GM23338 (cell line): Measurements from ENCODE around the gene STARD3. TPM values are rescaled to one million over a fixed set of nuclear protein-coding genes. Genes with fewer than 3 reads are reported as not detected.

Source experiments
- ATAC-seq: fragments of 200-7000 bp; cut with Tn5 transposase; 3 replicates; pipeline ENCODE4 v1.9.1; 2020
- DNase-seq: peaks from one replicate; pipeline ENCODE4 v3.0.0-alpha.2; 2015; ENCODE audit warnings: low spot score
- H2AFZ ChIP-seq: fragments of 200-600 bp; sonication (generic); 2 replicates; pipeline ENCODE4 v1.8.0; 2016; ENCODE audit warnings: antibody characterized with exemption, mild to moderate bottlenecking, moderate library complexity
- H3F3A ChIP-seq: fragments of 200-600 bp; sonication (generic); replicated peaks from 2 replicates; pipeline ENCODE4 v1.8.0; 2017; ENCODE audit warnings: antibody characterized with exemption, mixed run types, low read depth
- H3K27ac ChIP-seq: fragments of 200-600 bp; sonication (generic); 2 replicates; pipeline ENCODE4 v1.6.1; 2016; ENCODE audit warnings: low read depth
- H3K27me3 ChIP-seq: fragments of 200-600 bp; sonication (generic); 2 replicates; pipeline ENCODE4 v1.8.0; 2016; ENCODE audit warnings: mild to moderate bottlenecking, mixed run types, moderate library complexity; ENCODE audit not compliant: insufficient read depth
- H3K36me3 ChIP-seq: fragments of 200-600 bp; sonication (generic); 2 replicates; pipeline ENCODE4 v1.8.0; 2016; ENCODE audit warnings: mild to moderate bottlenecking; ENCODE audit not compliant: insufficient read depth
- H3K4me1 ChIP-seq: fragments of 200-600 bp; sonication (generic); 2 replicates; pipeline ENCODE4 v1.8.0; 2016; ENCODE audit warnings: mild to moderate bottlenecking, moderate library complexity; ENCODE audit not compliant: insufficient read depth
- H3K4me2 ChIP-seq: fragments of 200-600 bp; sonication (generic); 2 replicates; pipeline ENCODE4 v1.7.1; 2017; ENCODE audit warnings: mixed run types
- H3K4me3 ChIP-seq: fragments of 200-600 bp; sonication (generic); 2 replicates; pipeline ENCODE4 v1.6.1; 2016; ENCODE audit warnings: mixed run types
- H3K79me2 ChIP-seq: fragments of 200-600 bp; sonication (generic); replicated peaks from 2 replicates; pipeline ENCODE4 v1.8.0; 2017; ENCODE audit warnings: mild to moderate bottlenecking; ENCODE audit not compliant: insufficient read depth
- H3K9me2 ChIP-seq: fragments of 200-600 bp; sonication (generic); 2 replicates; pipeline ENCODE4 v1.8.0; 2017; ENCODE audit not compliant: insufficient read depth
- H4K20me1 ChIP-seq: fragments of 200-600 bp; sonication (generic); replicated peaks from 2 replicates; pipeline ENCODE4 v1.8.0; 2017; ENCODE audit warnings: mild to moderate bottlenecking; ENCODE audit not compliant: insufficient read depth
- H3K27ac Mint-ChIP-seq: 2 replicates; pipeline ENCODE4 v1.8.0; 2020; ENCODE audit warnings: inconsistent platforms, mild to moderate bottlenecking, moderate library complexity, mixed read lengths
- H3K27me3 Mint-ChIP-seq: 3 replicates; pipeline ENCODE4 v1.8.0; 2022; ENCODE audit warnings: low read depth, mild to moderate bottlenecking, moderate library complexity, mixed read lengths, inconsistent platforms; ENCODE audit not compliant: insufficient read depth, poor library complexity
- H3K36me3 Mint-ChIP-seq: 3 replicates; pipeline ENCODE4 v1.8.0; 2021; ENCODE audit warnings: low read depth, mild to moderate bottlenecking, inconsistent platforms, moderate library complexity, mixed read lengths
- H3K4me1 Mint-ChIP-seq: 3 replicates; pipeline ENCODE4 v1.8.0; 2020; ENCODE audit warnings: mild to moderate bottlenecking, inconsistent platforms, mixed read lengths
- H3K4me3 Mint-ChIP-seq: 3 replicates; pipeline ENCODE4 v1.8.0; 2021; ENCODE audit warnings: moderate library complexity, mild to moderate bottlenecking, inconsistent platforms, mixed read lengths
- H3K9me3 Mint-ChIP-seq: 3 replicates; pipeline ENCODE4 v1.8.0; 2020; ENCODE audit warnings: moderate library complexity, mild to moderate bottlenecking, inconsistent platforms, mixed read lengths
- CTCF ChIP-seq, 2 experiments: fragments of 200-600 bp in 1 of 2; sonication (generic) in 1 of 2; conservative IDR thresholded peaks; 2 replicates each; pipeline versions ENCODE4 v1.5.1 to v1.6.1; 2016 to 2017; ENCODE audit warnings: antibody characterized with exemption in 2 of 2, low read depth in 2 of 2, mild to moderate bottlenecking in 2 of 2, moderate library complexity in 1 of 2
- ZNF462 ChIP-seq: fragments of 250-450 bp; sonication (Bioruptor Pico); IDR thresholded peaks from 2 replicates; pipeline ENCODE4 v1.5.0; 2020; ENCODE audit warnings: mild to moderate bottlenecking, moderate library complexity
- polyA plus RNA-seq: library from polyadenylated mRNA; unstranded; fragments of >200 nt; fragmentation: Nextera tagmentation; extraction: Ambion mirVana; gene quantifications from 2 replicates; pipeline ENCODE4 v1.2.1, GENCODE V29; 2016
- total RNA-seq: library from RNA; depleted of rRNA; stranded (reverse); fragments of >200 nt; shearing (Covaris generic); gene quantifications from 2 replicates; pipeline ENCODE4 v1.2.3, GENCODE V29; 2014

Gene STARD3
- total and polyA plus RNA-seq, 2 experiments from 2014 or later, result 26.4 to 53.3 TPM

GRCh38 chr17:39612935-39613464 lies 23.9 kb upstream of the STARD3 start:
- Histone ChIP-seq H3F3A (0 out of 2 replicates have a peak, but pooled peaks cover 13% of the 10 kb centered on the region), H2AFZ (no peak overlapping the region), H3K27ac (no peak overlapping the region), H3K79me2 (no peaks in the 10 kb centered on the region), H3K36me3 (no peaks in the 10 kb centered on the region), H4K20me1 (no peaks in the 10 kb centered on the region; the same call in 1 of the 2 replicates), H3K4me2 (no peak overlapping the region), H3K4me1 (peaks cover 4% of the 10 kb centered on the region; the same call in 1 of the 2 replicates), H3K4me3 (no peak overlapping the region), H3K27me3 (peaks cover 90% of the 10 kb centered on the region), H3K9me2 (no peaks in the 10 kb centered on the region)
- no peak overlapping the region for H3K27ac Mint-ChIP-seq
- peaks cover 13% of the 10 kb centered on the region for H3K4me1 Mint-ChIP-seq
- H3K4me3 Mint-ChIP-seq, result no peak overlapping the region
- H3K36me3 Mint-ChIP-seq, result no peaks in the 10 kb centered on the region; the same call in 2 of the 3 replicates
- no peaks in the 10 kb centered on the region; the same call in 2 of the 3 replicates for H3K9me3 Mint-ChIP-seq
- peaks cover 73% of the 10 kb centered on the region for H3K27me3 Mint-ChIP-seq
- DNase-seq, result no peak
- ATAC-seq, result no peak
- TF ChIP-seq ZNF462 (no peak), CTCF (conservative IDR thresholded peaks at IDR 0.05; ENCODE audit: low read depth in 2 of 2) (no peak)
